ENCODE results near the gene DBNL.

- TF ChIP-seq, protein P1, sequence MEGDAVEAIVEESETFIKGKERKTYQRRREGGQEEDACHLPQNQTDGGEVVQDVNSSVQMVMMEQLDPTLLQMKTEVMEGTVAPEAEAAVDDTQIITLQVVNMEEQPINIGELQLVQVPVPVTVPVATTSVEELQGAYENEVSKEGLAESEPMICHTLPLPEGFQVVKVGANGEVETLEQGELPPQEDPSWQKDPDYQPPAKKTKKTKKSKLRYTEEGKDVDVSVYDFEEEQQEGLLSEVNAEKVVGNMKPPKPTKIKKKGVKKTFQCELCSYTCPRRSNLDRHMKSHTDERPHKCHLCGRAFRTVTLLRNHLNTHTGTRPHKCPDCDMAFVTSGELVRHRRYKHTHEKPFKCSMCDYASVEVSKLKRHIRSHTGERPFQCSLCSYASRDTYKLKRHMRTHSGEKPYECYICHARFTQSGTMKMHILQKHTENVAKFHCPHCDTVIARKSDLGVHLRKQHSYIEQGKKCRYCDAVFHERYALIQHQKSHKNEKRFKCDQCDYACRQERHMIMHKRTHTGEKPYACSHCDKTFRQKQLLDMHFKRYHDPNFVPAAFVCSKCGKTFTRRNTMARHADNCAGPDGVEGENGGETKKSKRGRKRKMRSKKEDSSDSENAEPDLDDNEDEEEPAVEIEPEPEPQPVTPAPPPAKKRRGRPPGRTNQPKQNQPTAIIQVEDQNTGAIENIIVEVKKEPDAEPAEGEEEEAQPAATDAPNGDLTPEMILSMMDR (IDR thresholded peaks at IDR 0.05): no peak
- TF ChIP-seq POLR2AphosphoS5 (IDR thresholded peaks at IDR 0.05; ENCODE audit: low read depth, low read length): no peak
Observed at GRCh38 chr7:44060948-44061644, 16.6 kb downstream of the DBNL start.
